ENCODE results near the gene SGCA. TPM values are rescaled to one million over a fixed set of nuclear protein-coding genes. Genes with fewer than 3 reads are reported as not detected.
A peak's percentile ranks its signal among the peaks of the same experiment; 100 is the strongest.

The SGCA gene
- total and polyA plus RNA-seq, 2 experiments from 2014 or later, result 0.19 TPM; not detected in 1

GRCh38 chr17:50161023-50161910 is 4.5 kb upstream of the SGCA start:
- H4K20me1 ChIP-seq (replicated peaks; ENCODE audit: insufficient read depth), result no peaks in the 10 kb centered on the region
- peak overlapping the region; percentile 78 for H3K4me3 Mint-ChIP-seq
- peaks cover 13% of the 10 kb centered on the region for H3K4me1 ChIP-seq (ENCODE audit: insufficient read depth)
- H3K27me3 Mint-ChIP-seq (ENCODE audit: insufficient read depth, low read depth, poor library complexity), result peaks cover 11% of the 10 kb centered on the region
- peak overlapping the region; percentile 67 for H3K4me3 ChIP-seq
- no peak for TF ChIP-seq ZNF331 (CRISPR knock-in tag; IDR thresholded peaks at IDR 0.05; ENCODE audit: low read depth)
- peak; percentile 85 for TF ChIP-seq CREB1 (CRISPR knock-in tag; IDR thresholded peaks at IDR 0.05; ENCODE audit: low read depth)
- TF ChIP-seq, protein P1, sequence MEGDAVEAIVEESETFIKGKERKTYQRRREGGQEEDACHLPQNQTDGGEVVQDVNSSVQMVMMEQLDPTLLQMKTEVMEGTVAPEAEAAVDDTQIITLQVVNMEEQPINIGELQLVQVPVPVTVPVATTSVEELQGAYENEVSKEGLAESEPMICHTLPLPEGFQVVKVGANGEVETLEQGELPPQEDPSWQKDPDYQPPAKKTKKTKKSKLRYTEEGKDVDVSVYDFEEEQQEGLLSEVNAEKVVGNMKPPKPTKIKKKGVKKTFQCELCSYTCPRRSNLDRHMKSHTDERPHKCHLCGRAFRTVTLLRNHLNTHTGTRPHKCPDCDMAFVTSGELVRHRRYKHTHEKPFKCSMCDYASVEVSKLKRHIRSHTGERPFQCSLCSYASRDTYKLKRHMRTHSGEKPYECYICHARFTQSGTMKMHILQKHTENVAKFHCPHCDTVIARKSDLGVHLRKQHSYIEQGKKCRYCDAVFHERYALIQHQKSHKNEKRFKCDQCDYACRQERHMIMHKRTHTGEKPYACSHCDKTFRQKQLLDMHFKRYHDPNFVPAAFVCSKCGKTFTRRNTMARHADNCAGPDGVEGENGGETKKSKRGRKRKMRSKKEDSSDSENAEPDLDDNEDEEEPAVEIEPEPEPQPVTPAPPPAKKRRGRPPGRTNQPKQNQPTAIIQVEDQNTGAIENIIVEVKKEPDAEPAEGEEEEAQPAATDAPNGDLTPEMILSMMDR (conservative IDR thresholded peaks at IDR 0.05; ENCODE audit: low read depth in 2 of 2), result peak; percentile 74 to 98
- TF ChIP-seq POLR2AphosphoS5 (IDR thresholded peaks at IDR 0.05; ENCODE audit: low read depth), result peak; percentile 89
- H2AFZ ChIP-seq, result peak overlapping the region; percentile 100
- H3K27ac Mint-ChIP-seq, result no peak overlapping the region
- H3K27me3 ChIP-seq (ENCODE audit: insufficient read depth), result peaks cover 18% of the 10 kb centered on the region; the same call in 1 of the 2 replicates
- no peaks in the 10 kb centered on the region for H3K36me3 ChIP-seq (ENCODE audit: insufficient read depth)
- no peaks in the 10 kb centered on the region for H3K79me2 ChIP-seq (replicated peaks; ENCODE audit: insufficient read depth)
- ATAC-seq (peak; percentile 92), DNase-seq (ENCODE audit: low spot score) (peak; percentile 96)
- H3K4me2 ChIP-seq, result peak overlapping the region; percentile 88
- H3K36me3 Mint-ChIP-seq (ENCODE audit: low read depth), result no peaks in the 10 kb centered on the region
- no peaks in the 10 kb centered on the region for H3K9me2 ChIP-seq (ENCODE audit: insufficient read depth)
- H3K27ac ChIP-seq (ENCODE audit: low read depth), result no peak overlapping the region
- H3K4me1 Mint-ChIP-seq, result peaks cover 9% of the 10 kb centered on the region
- H3F3A ChIP-seq (replicated peaks; ENCODE audit: low read depth), result no peaks in the 10 kb centered on the region; the same call in 1 of the 2 replicates
- H3K9me3 Mint-ChIP-seq, result no peaks in the 10 kb centered on the region

DNA sequence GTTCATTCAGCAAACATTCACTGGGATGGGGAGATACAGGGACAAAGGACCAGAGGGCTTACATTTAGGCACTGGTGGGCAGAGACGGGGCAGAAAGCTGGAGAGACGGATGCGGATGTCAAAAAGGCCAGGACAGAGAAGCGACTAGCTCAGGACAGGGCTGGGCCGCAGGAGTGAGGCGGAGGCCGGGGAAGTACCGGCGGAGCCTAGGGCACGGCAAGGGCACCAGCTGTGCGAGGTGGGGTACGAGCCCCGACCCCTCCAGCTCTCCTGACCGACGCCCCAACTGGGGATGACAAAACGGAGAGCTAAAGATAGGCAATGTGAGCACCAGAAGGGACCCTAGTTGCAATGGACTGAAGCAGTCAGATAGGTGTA is 3.9 kb upstream of the SGCA start:
- no peaks in the 10 kb centered on the region for H3K36me3 ChIP-seq (ENCODE audit: insufficient read depth)
- peaks cover 14% of the 10 kb centered on the region for H3K4me1 Mint-ChIP-seq
- no peaks in the 10 kb centered on the region for H3K9me2 ChIP-seq (ENCODE audit: insufficient read depth)
- H3K4me3 Mint-ChIP-seq, result peak overlapping the region; percentile 78
- H3K9me3 Mint-ChIP-seq, result no peaks in the 10 kb centered on the region
- H4K20me1 ChIP-seq (replicated peaks; ENCODE audit: insufficient read depth), result no peaks in the 10 kb centered on the region
- H3K27me3 Mint-ChIP-seq (ENCODE audit: insufficient read depth, low read depth, poor library complexity), result peaks cover 12% of the 10 kb centered on the region
- H3K4me1 ChIP-seq (ENCODE audit: insufficient read depth), result peaks cover 13% of the 10 kb centered on the region
- no peak overlapping the region for H3K27ac Mint-ChIP-seq
- H3F3A ChIP-seq (replicated peaks; ENCODE audit: low read depth), result no peaks in the 10 kb centered on the region; the same call in 1 of the 2 replicates
- ATAC-seq, result peak; percentile 17
- peaks cover 18% of the 10 kb centered on the region; the same call in 1 of the 2 replicates for H3K27me3 ChIP-seq (ENCODE audit: insufficient read depth)
- no peaks in the 10 kb centered on the region for H3K36me3 Mint-ChIP-seq (ENCODE audit: low read depth)
- peak overlapping the region; percentile 88 for H3K4me2 ChIP-seq
- H3K27ac ChIP-seq (ENCODE audit: low read depth), result no peak overlapping the region
- H3K79me2 ChIP-seq (replicated peaks; ENCODE audit: insufficient read depth), result no peaks in the 10 kb centered on the region
- peak overlapping the region; percentile 100 for H2AFZ ChIP-seq
- DNase-seq (ENCODE audit: low spot score), result peak; percentile 45
- H3K4me3 ChIP-seq, result peak overlapping the region; percentile 67
- TF ChIP-seq CREB1 (CRISPR knock-in tag; IDR thresholded peaks at IDR 0.05; ENCODE audit: low read depth) (no peak), POLR2AphosphoS5 (IDR thresholded peaks at IDR 0.05; ENCODE audit: low read depth) (no peak), JUNB (IDR thresholded peaks at IDR 0.05; ENCODE audit: unreplicated experiment) (no peak), ZNF462 (CRISPR knock-in tag; IDR thresholded peaks at IDR 0.05) (no peak), NANOG (IDR thresholded peaks at IDR 0.05; ENCODE audit: borderline replicate concordance) (no peak), EZH2 (IDR thresholded peaks at IDR 0.05; ENCODE audit: low read depth, unreplicated experiment) (no peak), EZH2phosphoT487 (IDR thresholded peaks at IDR 0.05; ENCODE audit: unreplicated experiment) (no peak), ZNF331 (CRISPR knock-in tag; IDR thresholded peaks at IDR 0.05; ENCODE audit: low read depth) (no peak), STAT1 (IDR thresholded peaks at IDR 0.05; ENCODE audit: unreplicated experiment) (no peak)

Measured in GM23338 (cell line).